ENCODE data around the gene RSRC1. TPM values are rescaled to one million over a fixed set of nuclear protein-coding genes. Genes with fewer than 3 reads are reported as not detected.

Gene RSRC1
- total and polyA plus RNA-seq, 7 donors, result 14.9 to 60.7 (median 41.0) TPM

GRCh38 chr3:158095814-158096704 is 13.8 kb upstream of the RSRC1 start:
- H3K27ac ChIP-seq, result no peak overlapping the region
- no peaks in the 10 kb centered on the region for H3K36me3 ChIP-seq
- peaks cover 0 to 22% (median 13%) of the 10 kb centered on the region in 4 donors for H3K4me1 ChIP-seq
- peaks cover 65 to 100% (median 82%) of the 10 kb centered on the region in 3 donors for H3K27me3 ChIP-seq
- no peak for DNase-seq
- H3K9me3 ChIP-seq, result no peaks in the 10 kb centered on the region
- TF ChIP-seq POLR2AphosphoS5 (IDR thresholded peaks at IDR 0.05), result peak in 2 of 4 donors; percentile 21 to 40
- no peak for TF ChIP-seq EP300 (IDR thresholded peaks at IDR 0.05)
- H3K4me3 ChIP-seq, result no peak overlapping the region
- intact Hi-C loops (cut with DNase I), result no loop called here
- 11 to 20% methylated on average over 20 of the region's 20 CpGs for WGBS, 2 donors

GRCh38 chr3:158097081-158097592 is 12.8 kb upstream of the RSRC1 start:
- DNase-seq, result no peak
- Histone ChIP-seq H3K27me3 (peaks cover 76 to 100% (median 93%) of the 10 kb centered on the region in 3 donors), H3K9me3 (no peaks in the 10 kb centered on the region), H3K27ac (no peak overlapping the region), H3K36me3 (no peaks in the 10 kb centered on the region), H3K4me3 (no peak overlapping the region), H3K4me1 (peaks cover 0 to 22% (median 13%) of the 10 kb centered on the region in 4 donors)
- TF ChIP-seq CTCF (IDR thresholded peaks at IDR 0.05), result no peak
- TF ChIP-seq EP300 (IDR thresholded peaks at IDR 0.05), result no peak
- TF ChIP-seq POLR2A (IDR thresholded peaks at IDR 0.05), result no peak
- TF ChIP-seq POLR2AphosphoS5 (IDR thresholded peaks at IDR 0.05), result no peak
- 11 to 16% methylated on average over 11 of the region's 11 CpGs for WGBS, 2 donors
- intact Hi-C loops (cut with DNase I), result no loop called here

- no peak for TF ChIP-seq CTCF (IDR thresholded peaks at IDR 0.05)
- TF ChIP-seq POLR2A (IDR thresholded peaks at IDR 0.05), result no peak
- no peak for TF ChIP-seq POLR2AphosphoS5 (IDR thresholded peaks at IDR 0.05)
- no peak for TF ChIP-seq EP300 (IDR thresholded peaks at IDR 0.05)
- 1% methylated on average over 60 of the region's 60 CpGs for WGBS, 2 donors
- intact Hi-C loops (cut with DNase I), result no loop called here
- H3K4me3 ChIP-seq, result peak overlapping the region in 3 of 4 donors; percentile 24 to 33 (median 29)
- H3K9me3 ChIP-seq, result no peaks in the 10 kb centered on the region
- no peak for DNase-seq
- H3K36me3 ChIP-seq, result no peaks in the 10 kb centered on the region
- no peak overlapping the region for H3K27ac ChIP-seq
- peaks cover 82 to 100% (median 98%) of the 10 kb centered on the region in 3 donors for H3K27me3 ChIP-seq
- peaks cover 0 to 26% (median 13%) of the 10 kb centered on the region in 4 donors for H3K4me1 ChIP-seq
These were observed 12.1 kb upstream of the RSRC1 start for GRCh38 chr3:158097593-158098308.

GRCh38 chr3:158098309-158098639 is 11.6 kb upstream of the RSRC1 start:
- Histone ChIP-seq H3K27me3 (peaks cover 86 to 100% (median 100%) of the 10 kb centered on the region in 3 donors), H3K9me3 (no peaks in the 10 kb centered on the region), H3K4me3 (peak overlapping the region in 3 of 4 donors; percentile 24 to 33 (median 29)), H3K27ac (no peak overlapping the region), H3K4me1 (peaks cover 0 to 31% (median 17%) of the 10 kb centered on the region in 4 donors), H3K36me3 (no peaks in the 10 kb centered on the region)
- WGBS, 2 donors, result 3 to 6% methylated on average over 10 of the region's 10 CpGs
- TF ChIP-seq EP300 (IDR thresholded peaks at IDR 0.05) (no peak), POLR2AphosphoS5 (IDR thresholded peaks at IDR 0.05) (no peak), POLR2A (IDR thresholded peaks at IDR 0.05) (no peak), CTCF (IDR thresholded peaks at IDR 0.05) (no peak)
- DNase-seq, result no peak
- intact Hi-C loops (cut with DNase I), result no loop called here

Measured in sigmoid colon (tissue), 7 donors.